Central memory CD8-positive, alpha-beta T cell (primary cell): ENCODE measurements around the gene TNFAIP3.
"Not testable (repeated sequence)": the region's sequence is repeated elsewhere in the genome, so short reads cannot be mapped to it uniquely, and the experiment has no call there.

ENCODE experiments used
- ATAC-seq: fragments of 150-1000 bp; cut with Tn5 transposase; replicated peaks from 2 replicates; pipeline ENCODE4 v1.10.0; 2022; ENCODE audit warnings: mild to moderate bottlenecking, moderate FRiP score, moderate number of reproducible peaks; ENCODE audit not compliant: poor library complexity, severe bottlenecking; ENCODE audit errors: extremely low read depth
- DNase-seq, 2 donors: peaks; one replicate each; pipeline ENCODE4 v3.0.0; 2021; ENCODE audit warnings: low spot score in 2 of 2
- H3K27ac Mint-ChIP-seq: one replicate; pipeline ENCODE4 v1.8.0; 2022; ENCODE audit warnings: low read depth, mild to moderate bottlenecking, moderate library complexity, mixed read lengths
- H3K27me3 Mint-ChIP-seq: one replicate; pipeline ENCODE4 v1.8.0; 2022; ENCODE audit warnings: mixed read lengths
- H3K36me3 Mint-ChIP-seq: one replicate; pipeline ENCODE4 v1.8.0; 2022; ENCODE audit warnings: mild to moderate bottlenecking, moderate library complexity, mixed read lengths; ENCODE audit not compliant: insufficient read depth
- H3K4me1 Mint-ChIP-seq: one replicate; pipeline ENCODE4 v1.8.0; 2022; ENCODE audit warnings: mixed read lengths
- H3K4me3 Mint-ChIP-seq: one replicate; pipeline ENCODE4 v1.8.0; 2022; ENCODE audit warnings: mild to moderate bottlenecking, moderate library complexity, mixed read lengths
- H3K9me3 Mint-ChIP-seq: one replicate; pipeline ENCODE4 v1.8.0; 2022; ENCODE audit warnings: mixed read lengths

Gene TNFAIP3

GRCh38 chr6:137892271-137892708 lies 25.2 kb downstream of the TNFAIP3 start:
- peaks cover 3% of the 10 kb centered on the region for H3K36me3 Mint-ChIP-seq
- ATAC-seq = no peak
- no peak for DNase-seq
- no peaks in the 10 kb centered on the region for H3K4me1 Mint-ChIP-seq
- no peaks in the 10 kb centered on the region for H3K27me3 Mint-ChIP-seq
- H3K4me3 Mint-ChIP-seq = no peak overlapping the region
- no peak overlapping the region for H3K27ac Mint-ChIP-seq
- H3K9me3 Mint-ChIP-seq = peaks cover 7% of the 10 kb centered on the region

GRCh38 chr6:137893181-137893580 lies 26.1 kb downstream of the TNFAIP3 start:
- DNase-seq (no peak), ATAC-seq (no peak)
- Mint-ChIP-seq H3K27me3 (no peaks in the 10 kb centered on the region), H3K4me1 (no peaks in the 10 kb centered on the region), H3K9me3 (peaks cover 6% of the 10 kb centered on the region), H3K4me3 (no peak overlapping the region), H3K36me3 (peaks cover 2% of the 10 kb centered on the region), H3K27ac (no peak overlapping the region)

GRCh38 chr6:137893726-137894125 lies 26.7 kb downstream of the TNFAIP3 start:
- DNase-seq = no peak
- Mint-ChIP-seq H3K4me3 (no peak overlapping the region), H3K27me3 (no peaks in the 10 kb centered on the region), H3K27ac (no peak overlapping the region), H3K9me3 (peaks cover under 1% of the 10 kb centered on the region), H3K4me1 (no peaks in the 10 kb centered on the region), H3K36me3 (no peaks in the 10 kb centered on the region)
- ATAC-seq = no peak

- not testable (repeated sequence) for DNase-seq, H3K9me3 Mint-ChIP-seq, H3K36me3 Mint-ChIP-seq, ATAC-seq, H3K4me3 Mint-ChIP-seq, H3K27me3 Mint-ChIP-seq, H3K4me1 Mint-ChIP-seq, H3K27ac Mint-ChIP-seq
These were observed 27.3 kb downstream of the TNFAIP3 start for GRCh38 chr6:137894378-137894777.

GRCh38 chr6:137894779-137895385 lies 27.8 kb downstream of the TNFAIP3 start:
- no peak for DNase-seq
- H3K4me1 Mint-ChIP-seq = no peaks in the 10 kb centered on the region
- H3K9me3 Mint-ChIP-seq = no peaks in the 10 kb centered on the region
- no peak overlapping the region for H3K27ac Mint-ChIP-seq
- no peaks in the 10 kb centered on the region for H3K27me3 Mint-ChIP-seq
- ATAC-seq = no peak
- no peak overlapping the region for H3K4me3 Mint-ChIP-seq
- no peaks in the 10 kb centered on the region for H3K36me3 Mint-ChIP-seq

DNA sequence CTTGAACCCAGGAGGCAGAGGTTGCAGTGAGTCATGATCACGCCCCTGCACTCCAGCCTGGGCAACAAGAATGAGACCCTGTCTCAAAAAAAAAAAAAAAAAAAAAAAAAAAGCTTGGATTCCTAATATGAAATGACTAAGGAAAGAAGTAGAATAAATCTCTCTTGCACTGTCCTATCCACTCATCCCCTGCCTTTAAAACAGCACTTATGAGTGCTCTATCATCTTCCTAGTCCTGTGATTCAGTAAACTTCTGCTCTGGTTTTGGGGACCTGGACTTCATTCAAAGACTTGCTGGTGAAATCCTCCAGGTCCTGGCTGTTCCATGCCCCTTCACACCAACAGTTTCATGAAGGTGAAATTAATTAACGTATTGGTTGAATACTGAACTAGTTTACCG lies 29.6 kb downstream of the TNFAIP3 start:
- H3K27me3 Mint-ChIP-seq = no peaks in the 10 kb centered on the region
- DNase-seq (no peak), ATAC-seq (no peak)
- H3K4me1 Mint-ChIP-seq = no peaks in the 10 kb centered on the region
- H3K9me3 Mint-ChIP-seq = no peaks in the 10 kb centered on the region
- no peak overlapping the region for H3K4me3 Mint-ChIP-seq
- H3K36me3 Mint-ChIP-seq = no peaks in the 10 kb centered on the region
- H3K27ac Mint-ChIP-seq = no peak overlapping the region

GRCh38 chr6:137900815-137901214 lies 33.8 kb downstream of the TNFAIP3 start:
- no peaks in the 10 kb centered on the region for H3K27me3 Mint-ChIP-seq

GRCh38 chr6:137901454-137901853 lies 34.4 kb downstream of the TNFAIP3 start:
- H3K36me3 Mint-ChIP-seq = no peaks in the 10 kb centered on the region
- ATAC-seq = no peak
- peaks cover 7% of the 10 kb centered on the region for H3K4me1 Mint-ChIP-seq
- DNase-seq = no peak
- H3K4me3 Mint-ChIP-seq = no peak overlapping the region
- H3K9me3 Mint-ChIP-seq = no peaks in the 10 kb centered on the region
- no peak overlapping the region for H3K27ac Mint-ChIP-seq
- peaks cover 1% of the 10 kb centered on the region for H3K27me3 Mint-ChIP-seq

More at GRCh38 chr6:137900815-137901214, 33.8 kb downstream of the TNFAIP3 start:
- ATAC-seq (no peak), DNase-seq (no peak)
- Mint-ChIP-seq H3K27ac (no peak overlapping the region), H3K9me3 (no peaks in the 10 kb centered on the region), H3K36me3 (no peaks in the 10 kb centered on the region), H3K4me1 (peaks cover 7% of the 10 kb centered on the region), H3K4me3 (no peak overlapping the region)

- Mint-ChIP-seq H3K27me3 (peaks cover 10% of the 10 kb centered on the region), H3K9me3 (no peaks in the 10 kb centered on the region), H3K4me3 (no peak overlapping the region), H3K27ac (no peak overlapping the region), H3K4me1 (peaks cover 7% of the 10 kb centered on the region), H3K36me3 (no peaks in the 10 kb centered on the region)
- DNase-seq (no peak), ATAC-seq (no peak)
These were observed 35.6 kb downstream of the TNFAIP3 start for GRCh38 chr6:137902699-137903098.

GRCh38 chr6:137903274-137903932 lies 36.3 kb downstream of the TNFAIP3 start:
- Mint-ChIP-seq H3K9me3 (no peaks in the 10 kb centered on the region), H3K27ac (no peak overlapping the region), H3K4me3 (no peak overlapping the region), H3K36me3 (peaks cover under 1% of the 10 kb centered on the region), H3K27me3 (peaks cover 14% of the 10 kb centered on the region), H3K4me1 (peaks cover 9% of the 10 kb centered on the region)
- DNase-seq = no peak
- ATAC-seq = no peak

DNA sequence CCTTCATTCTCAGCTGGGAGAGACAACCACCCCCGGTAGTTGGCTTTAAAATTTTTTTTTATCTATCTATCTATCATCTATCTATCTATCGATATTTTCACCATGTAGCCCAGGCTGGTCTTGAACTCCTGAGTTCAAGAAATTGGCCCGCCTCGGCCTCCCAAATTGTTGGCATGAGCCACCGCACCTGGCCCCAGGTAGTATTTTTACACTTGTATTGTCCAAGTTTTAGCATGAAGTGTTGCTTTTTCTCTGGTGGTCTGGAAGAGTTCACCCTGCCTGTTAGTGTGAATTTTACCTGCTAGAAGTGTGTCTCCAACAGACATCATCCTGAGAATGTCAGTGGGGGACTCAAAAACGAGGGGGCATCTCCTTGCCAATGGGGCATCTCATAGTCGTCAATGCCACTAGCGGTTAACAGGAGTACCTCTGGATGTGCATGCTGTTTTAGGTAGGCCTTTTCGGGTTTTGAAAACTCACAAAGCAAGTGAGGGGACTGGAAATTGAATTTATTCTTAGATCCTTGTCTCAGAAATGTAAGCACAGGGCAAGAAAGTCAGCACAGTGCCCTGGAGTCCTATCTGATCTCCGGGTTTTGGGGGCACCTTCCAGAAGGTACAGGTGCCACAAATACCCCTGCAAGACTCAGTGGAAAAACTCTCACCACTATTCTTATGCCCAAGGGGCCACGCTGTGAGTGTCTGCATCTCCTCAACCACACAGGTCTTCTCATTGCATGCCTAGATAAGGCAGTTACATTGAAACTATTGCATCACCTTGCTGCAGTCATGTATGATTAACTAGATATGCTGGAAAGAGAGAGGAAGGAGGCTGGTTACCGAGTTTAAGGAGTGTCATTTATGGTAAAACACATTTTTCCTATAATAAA lies 37.1 kb downstream of the TNFAIP3 start:
- Mint-ChIP-seq H3K9me3 (no peaks in the 10 kb centered on the region), H3K4me1 (peaks cover 15% of the 10 kb centered on the region), H3K36me3 (peaks cover 2% of the 10 kb centered on the region), H3K27me3 (peaks cover 22% of the 10 kb centered on the region), H3K27ac (no peak overlapping the region), H3K4me3 (peak overlapping the region; percentile 53)
- ATAC-seq = peak; percentile 28
- no peak for DNase-seq

DNA sequence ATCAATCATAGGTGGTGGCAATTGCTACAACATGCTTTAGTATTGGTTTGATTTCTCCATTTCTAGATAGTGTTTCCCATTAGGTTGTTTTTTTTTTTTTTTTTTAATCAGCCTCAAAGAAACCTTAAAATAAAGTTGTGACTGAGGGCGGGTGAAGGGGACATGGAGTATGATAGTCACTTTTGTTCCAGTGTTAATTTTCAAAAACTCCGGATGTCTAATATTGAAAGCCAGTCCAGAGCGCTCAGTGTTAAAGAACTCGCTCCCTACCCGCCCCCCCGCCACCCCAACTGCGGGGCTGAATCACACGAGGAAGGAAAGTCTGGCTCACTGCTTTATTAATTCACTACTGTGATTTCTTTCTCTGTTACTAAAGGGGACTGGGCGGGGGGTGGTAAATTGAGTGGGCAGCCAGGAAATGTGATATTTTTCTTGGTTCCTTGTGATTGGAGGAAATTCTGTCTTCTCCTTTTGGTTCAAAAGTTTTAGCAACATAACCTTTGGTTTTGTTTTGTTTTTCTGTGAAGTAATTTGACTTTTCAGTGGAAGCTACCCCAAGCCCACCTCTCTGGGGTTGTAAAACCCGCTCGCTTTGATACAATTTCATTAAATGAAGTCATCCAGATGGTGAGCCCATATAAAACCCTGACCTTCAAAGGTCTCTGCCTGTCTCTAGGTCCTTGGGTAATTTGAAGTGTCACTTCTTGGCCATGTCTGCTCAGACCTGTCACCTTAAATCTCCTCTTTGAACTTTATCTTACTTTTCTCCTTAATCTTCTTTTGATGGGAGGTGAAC lies 38.0 kb downstream of the TNFAIP3 start:
- H3K4me1 Mint-ChIP-seq = peaks cover 18% of the 10 kb centered on the region
- no peaks in the 10 kb centered on the region for H3K9me3 Mint-ChIP-seq
- H3K27ac Mint-ChIP-seq = no peak overlapping the region
- H3K27me3 Mint-ChIP-seq = peaks cover 30% of the 10 kb centered on the region
- no peak for DNase-seq
- peak overlapping the region; percentile 53 for H3K4me3 Mint-ChIP-seq
- H3K36me3 Mint-ChIP-seq = peaks cover 2% of the 10 kb centered on the region
- peak; percentile 68 for ATAC-seq
